ENCODE measurements around the gene MLF1. TPM values are rescaled to one million over a fixed set of nuclear protein-coding genes. Genes with fewer than 3 reads are reported as not detected.
A peak's percentile ranks its signal among the peaks of the same experiment; 100 is the strongest.
"Not testable (repeated sequence)": the region's sequence is repeated elsewhere in the genome, so short reads cannot be mapped to it uniquely, and the experiment has no call there.

The MLF1 gene
- total RNA-seq, 1 donor from 2014 or later: not detected

DNA sequence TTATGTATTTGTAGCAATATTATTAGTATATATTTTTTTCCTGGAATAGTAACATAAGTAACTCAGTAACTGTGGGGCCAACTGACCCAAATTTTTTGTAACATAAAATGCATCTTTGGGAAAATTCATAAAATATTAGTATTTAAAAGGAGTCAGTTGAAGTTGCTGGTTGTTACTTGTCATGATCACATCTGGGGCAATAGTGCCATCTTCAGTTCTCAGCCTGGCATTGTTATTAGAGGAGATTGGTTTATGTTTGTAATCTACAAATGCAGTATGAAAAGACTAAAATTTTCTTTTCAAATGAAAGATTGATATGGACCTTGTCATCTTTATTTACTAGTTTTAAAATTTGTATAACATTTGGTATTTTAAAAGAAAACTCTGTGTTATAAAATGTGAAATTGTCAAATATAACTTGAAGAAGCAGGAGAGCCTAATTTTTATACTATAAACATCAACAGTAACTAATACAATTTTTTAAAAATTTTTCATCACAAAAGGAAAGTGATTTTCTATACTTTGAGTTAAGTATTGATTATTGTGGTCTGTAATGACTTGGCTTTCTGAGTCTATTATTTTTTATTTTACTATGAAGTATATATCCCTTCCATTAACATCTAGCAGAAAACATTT, 38.8 kb upstream of the MLF1 start:
- TF ChIP-seq, protein P1, sequence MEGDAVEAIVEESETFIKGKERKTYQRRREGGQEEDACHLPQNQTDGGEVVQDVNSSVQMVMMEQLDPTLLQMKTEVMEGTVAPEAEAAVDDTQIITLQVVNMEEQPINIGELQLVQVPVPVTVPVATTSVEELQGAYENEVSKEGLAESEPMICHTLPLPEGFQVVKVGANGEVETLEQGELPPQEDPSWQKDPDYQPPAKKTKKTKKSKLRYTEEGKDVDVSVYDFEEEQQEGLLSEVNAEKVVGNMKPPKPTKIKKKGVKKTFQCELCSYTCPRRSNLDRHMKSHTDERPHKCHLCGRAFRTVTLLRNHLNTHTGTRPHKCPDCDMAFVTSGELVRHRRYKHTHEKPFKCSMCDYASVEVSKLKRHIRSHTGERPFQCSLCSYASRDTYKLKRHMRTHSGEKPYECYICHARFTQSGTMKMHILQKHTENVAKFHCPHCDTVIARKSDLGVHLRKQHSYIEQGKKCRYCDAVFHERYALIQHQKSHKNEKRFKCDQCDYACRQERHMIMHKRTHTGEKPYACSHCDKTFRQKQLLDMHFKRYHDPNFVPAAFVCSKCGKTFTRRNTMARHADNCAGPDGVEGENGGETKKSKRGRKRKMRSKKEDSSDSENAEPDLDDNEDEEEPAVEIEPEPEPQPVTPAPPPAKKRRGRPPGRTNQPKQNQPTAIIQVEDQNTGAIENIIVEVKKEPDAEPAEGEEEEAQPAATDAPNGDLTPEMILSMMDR (IDR thresholded peaks at IDR 0.05): no peak
- no peaks in the 10 kb centered on the region for H3K27me3 Mint-ChIP-seq
- H3K4me3 Mint-ChIP-seq: no peak overlapping the region
- H3K9me3 Mint-ChIP-seq: no peaks in the 10 kb centered on the region
- H3K4me1 Mint-ChIP-seq: no peaks in the 10 kb centered on the region
- intact Hi-C loops (cut with micrococcal nuclease): loop anchor here (1.0 to 5.0 kb wide), 3 partner anchors 665 to 999 kb away; no protein-coding TSS in a partner anchor
- H3K27ac Mint-ChIP-seq: no peak overlapping the region
- ATAC-seq (ENCODE audit: low read depth): no peak
- DNase-seq: no peak
- peaks cover 1% of the 10 kb centered on the region for H3K36me3 Mint-ChIP-seq (ENCODE audit: low read depth)
- CTCF ChIA-PET: interaction anchor here (0.8 to 1.9 kb wide), 2 partner anchors 667 to 925 kb away, joined by 3 to 7 read pairs; no protein-coding TSS in a partner anchor
- POLR2A ChIA-PET: no interaction called here

DNA sequence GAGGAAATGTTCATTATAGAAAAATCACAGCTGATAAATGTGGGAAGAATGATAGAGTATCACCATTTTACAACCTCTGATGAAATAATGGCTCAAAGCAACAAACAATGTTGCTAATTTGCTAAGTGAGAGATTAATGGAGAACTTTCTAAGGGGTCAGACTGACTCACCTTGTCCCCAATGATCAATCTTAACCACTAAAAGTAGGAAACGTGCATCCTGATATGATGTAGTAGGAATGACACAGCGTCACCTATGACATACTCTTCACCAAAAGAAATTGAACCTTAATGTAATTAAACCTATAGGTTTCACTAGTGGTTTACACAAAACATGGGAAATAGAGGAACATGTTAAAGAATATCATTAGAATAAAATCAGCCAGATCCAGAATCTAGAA, 35.1 kb upstream of the MLF1 start:
- CTCF ChIA-PET: no interaction called here
- POLR2A ChIA-PET: no interaction called here
- TF ChIP-seq, protein P1 (IDR thresholded peaks at IDR 0.05): no peak
- DNase-seq (no peak), ATAC-seq (ENCODE audit: low read depth) (no peak)
- Mint-ChIP-seq H3K27ac (no peak overlapping the region), H3K27me3 (no peaks in the 10 kb centered on the region), H3K4me1 (no peaks in the 10 kb centered on the region), H3K4me3 (no peak overlapping the region), H3K36me3 (ENCODE audit: low read depth) (peaks cover 7% of the 10 kb centered on the region), H3K9me3 (no peaks in the 10 kb centered on the region)
- intact Hi-C loops (cut with micrococcal nuclease): no loop called here

DNA sequence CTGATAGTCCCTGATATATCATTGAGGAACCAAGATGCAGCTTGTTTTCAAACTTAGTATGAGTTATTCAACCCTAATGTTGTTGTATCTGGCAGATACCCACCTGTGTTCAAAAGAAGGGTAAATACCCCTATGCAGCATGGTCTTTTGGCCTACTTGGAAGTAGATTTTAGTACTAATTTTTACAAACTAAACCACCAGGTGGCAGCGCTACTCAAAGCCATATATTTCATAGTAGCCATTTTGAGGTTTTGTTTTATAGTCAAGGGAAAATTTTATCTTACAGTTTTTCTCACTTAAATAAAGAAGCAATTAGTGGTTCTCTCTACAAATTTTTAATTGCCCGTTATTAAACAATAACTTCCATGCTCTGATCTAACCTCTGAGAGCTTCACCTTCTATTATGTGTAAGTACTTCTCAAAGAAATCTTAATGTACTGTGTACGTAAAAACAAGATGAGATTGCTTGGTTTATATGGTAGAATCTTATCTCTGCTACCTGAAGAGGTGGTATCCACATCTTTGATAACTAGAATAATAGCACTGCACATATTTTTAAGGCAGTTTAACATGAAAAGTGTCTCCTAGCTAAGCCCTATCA, 31.5 kb upstream of the MLF1 start:
- intact Hi-C loops (cut with micrococcal nuclease): loop anchor here (1.0 kb wide), 1 partner anchor 252 kb away; no protein-coding TSS in a partner anchor
- no peaks in the 10 kb centered on the region for H3K4me1 Mint-ChIP-seq
- ChIA-PET CTCF (interaction anchor here (1.3 kb wide), 1 partner anchor 24 kb away, joined by 4 read pairs; no protein-coding TSS in a partner anchor), POLR2A (no interaction called here)
- TF ChIP-seq, protein P1 (IDR thresholded peaks at IDR 0.05): peak; percentile 50
- H3K4me3 Mint-ChIP-seq: no peak overlapping the region
- H3K27ac Mint-ChIP-seq: no peak overlapping the region
- DNase-seq: no peak
- no peaks in the 10 kb centered on the region for H3K9me3 Mint-ChIP-seq
- H3K27me3 Mint-ChIP-seq: no peaks in the 10 kb centered on the region
- no peak for ATAC-seq (ENCODE audit: low read depth)
- peaks cover 17% of the 10 kb centered on the region for H3K36me3 Mint-ChIP-seq (ENCODE audit: low read depth)

DNA sequence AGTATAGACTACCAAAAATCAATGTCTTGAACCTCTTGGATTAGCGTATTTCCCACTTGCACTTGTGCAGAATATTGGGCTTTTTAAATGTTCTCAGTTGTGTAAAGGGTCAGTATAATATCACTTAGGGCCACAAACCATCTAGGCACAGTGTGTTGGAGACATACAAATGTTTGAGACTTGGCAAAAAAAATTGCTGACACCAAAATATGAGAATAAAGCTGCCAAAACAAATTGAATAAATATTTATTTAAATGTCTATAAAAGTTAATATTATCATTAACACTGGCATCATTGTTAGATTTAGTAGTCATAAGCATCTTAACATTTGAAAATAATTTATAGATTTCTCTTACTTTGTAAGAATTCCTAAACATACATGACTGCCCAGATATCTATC, 30.9 kb upstream of the MLF1 start:
- ATAC-seq (ENCODE audit: low read depth) (no peak), DNase-seq (no peak)
- TF ChIP-seq, protein P1 (IDR thresholded peaks at IDR 0.05): no peak
- no peaks in the 10 kb centered on the region for H3K27me3 Mint-ChIP-seq
- intact Hi-C loops (cut with micrococcal nuclease): no loop called here
- no peaks in the 10 kb centered on the region for H3K4me1 Mint-ChIP-seq
- no peak overlapping the region for H3K4me3 Mint-ChIP-seq
- no peaks in the 10 kb centered on the region for H3K9me3 Mint-ChIP-seq
- H3K27ac Mint-ChIP-seq: no peak overlapping the region
- POLR2A ChIA-PET: no interaction called here
- CTCF ChIA-PET: no interaction called here
- H3K36me3 Mint-ChIP-seq (ENCODE audit: low read depth): peaks cover 21% of the 10 kb centered on the region

DNA sequence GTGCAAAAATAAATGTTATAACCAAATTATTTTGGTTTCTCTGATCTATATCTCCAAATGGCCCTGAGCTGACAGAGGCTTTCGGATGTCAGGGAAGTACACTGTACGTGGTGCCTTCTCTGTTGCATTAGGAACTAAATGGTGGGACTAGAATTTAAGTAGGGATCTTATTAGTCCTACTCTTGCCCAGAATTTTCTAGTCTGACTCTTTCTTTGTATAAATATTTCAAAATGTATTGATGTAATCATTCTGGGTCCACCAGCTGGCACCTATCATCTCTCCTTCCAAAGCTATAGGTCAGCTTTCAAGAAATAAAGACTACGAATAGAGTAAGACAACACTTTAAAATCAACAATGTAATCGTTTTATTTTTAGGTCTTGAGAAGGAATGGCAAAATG, 22.3 kb upstream of the MLF1 start:
- ChIA-PET CTCF (no interaction called here), POLR2A (no interaction called here)
- H3K9me3 Mint-ChIP-seq: peaks cover 8% of the 10 kb centered on the region
- no peak overlapping the region for H3K4me3 Mint-ChIP-seq
- H3K27ac Mint-ChIP-seq: no peak overlapping the region
- H3K27me3 Mint-ChIP-seq: no peaks in the 10 kb centered on the region
- DNase-seq: no peak
- peaks cover 36% of the 10 kb centered on the region for H3K36me3 Mint-ChIP-seq (ENCODE audit: low read depth)
- ATAC-seq (ENCODE audit: low read depth): no peak
- TF ChIP-seq, protein P1 (IDR thresholded peaks at IDR 0.05): no peak
- no peaks in the 10 kb centered on the region for H3K4me1 Mint-ChIP-seq
- intact Hi-C loops (cut with micrococcal nuclease): no loop called here

DNA sequence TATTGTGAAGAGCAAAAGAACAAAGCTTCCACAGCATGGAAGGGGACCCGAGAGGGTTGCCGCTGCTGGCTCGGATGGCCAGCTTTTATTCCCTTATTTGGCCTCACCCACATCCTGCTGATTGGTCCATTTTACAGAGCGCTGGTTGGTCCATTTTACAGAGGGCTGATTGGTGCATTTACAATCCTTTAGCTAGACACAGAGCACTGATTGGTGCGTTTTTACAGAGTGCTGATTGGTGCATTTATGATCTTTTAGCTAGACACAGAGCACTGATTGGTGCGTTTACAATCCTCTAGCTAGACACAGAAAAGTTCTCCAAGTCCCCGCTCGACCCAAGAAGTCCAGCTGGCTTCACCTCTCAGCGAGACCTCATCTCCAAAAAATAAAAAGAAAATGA, 21.1 kb upstream of the MLF1 start:
- H3K4me1 Mint-ChIP-seq; H3K4me3 Mint-ChIP-seq; POLR2A ChIA-PET; H3K27me3 Mint-ChIP-seq; H3K9me3 Mint-ChIP-seq; ATAC-seq (ENCODE audit: low read depth); H3K27ac Mint-ChIP-seq; CTCF ChIA-PET; DNase-seq; intact Hi-C loops (cut with micrococcal nuclease): not testable (repeated sequence)
- H3K36me3 Mint-ChIP-seq (ENCODE audit: low read depth): peaks cover 28% of the 10 kb centered on the region
